ENCODE results near the gene APC. TPM values are rescaled to one million over a fixed set of nuclear protein-coding genes. Genes with fewer than 3 reads are reported as not detected.

Gene APC
- total and polyA plus RNA-seq, 3 donors from 2014 or later = 7.1 to 58.8 (median 39.4) TPM

GRCh38 chr5:112784726-112785125 lies 47.0 kb downstream of the APC start:
- no peak overlapping the region for H3K27ac ChIP-seq
- H3K4me1 ChIP-seq = no peaks in the 10 kb centered on the region
- H3K36me3 ChIP-seq (ENCODE audit: low read depth, missing control alignments) = no peaks in the 10 kb centered on the region
- H3K27me3 ChIP-seq = no peaks in the 10 kb centered on the region
- TF ChIP-seq CTCF (IDR thresholded peaks at IDR 0.05) (no peak), POLR2A (IDR thresholded peaks at IDR 0.05) (no peak)
- no peaks in the 10 kb centered on the region for H3K9me3 ChIP-seq
- DNase-seq = no peak
- intact Hi-C loops (cut with DNase I; ENCODE audit: low total_unique reads) = no loop called here
- WGBS, 2 donors = 88 to 98% methylated on average over 2 of the region's 2 CpGs
- no peak overlapping the region for H3K4me3 ChIP-seq

GRCh38 chr5:112787261-112787660 lies 49.6 kb downstream of the APC start:
- Histone ChIP-seq H3K4me1 (no peaks in the 10 kb centered on the region), H3K36me3 (ENCODE audit: low read depth, missing control alignments) (no peaks in the 10 kb centered on the region), H3K27me3 (no peaks in the 10 kb centered on the region), H3K27ac (no peak overlapping the region), H3K4me3 (no peak overlapping the region), H3K9me3 (no peaks in the 10 kb centered on the region)
- WGBS, 2 donors = 75 to 93% methylated on average over 1 of the region's 1 CpG
- intact Hi-C loops (cut with DNase I; ENCODE audit: low total_unique reads) = no loop called here
- TF ChIP-seq CTCF (IDR thresholded peaks at IDR 0.05) (no peak), POLR2A (IDR thresholded peaks at IDR 0.05) (no peak)
- DNase-seq = no peak

- no peak for TF ChIP-seq POLR2A (IDR thresholded peaks at IDR 0.05)
- no peak for DNase-seq
- Histone ChIP-seq H3K27me3 (no peaks in the 10 kb centered on the region), H3K4me1 (no peaks in the 10 kb centered on the region), H3K4me3 (no peak overlapping the region), H3K9me3 (no peaks in the 10 kb centered on the region), H3K27ac (no peak overlapping the region), H3K36me3 (ENCODE audit: low read depth, missing control alignments) (no peaks in the 10 kb centered on the region)
- intact Hi-C loops (cut with DNase I; ENCODE audit: low total_unique reads) = no loop called here
- WGBS, 2 donors = 88 to 92% methylated on average over 3 of the region's 3 CpGs
These were observed 50.2 kb downstream of the APC start for GRCh38 chr5:112787896-112788295.

GRCh38 chr5:112793201-112793600 lies 55.5 kb downstream of the APC start:
- no peaks in the 10 kb centered on the region for H3K9me3 ChIP-seq
- DNase-seq = no peak
- no peaks in the 10 kb centered on the region for H3K4me1 ChIP-seq
- no peak for TF ChIP-seq CTCF (IDR thresholded peaks at IDR 0.05)
- 90% methylated on average over 2 of the region's 2 CpGs for WGBS, 2 donors
- no peak overlapping the region for H3K4me3 ChIP-seq
- H3K36me3 ChIP-seq (ENCODE audit: low read depth, missing control alignments) = no peaks in the 10 kb centered on the region
- no peaks in the 10 kb centered on the region for H3K27me3 ChIP-seq
- intact Hi-C loops (cut with DNase I; ENCODE audit: low total_unique reads) = no loop called here
- H3K27ac ChIP-seq = no peak overlapping the region

GRCh38 chr5:112794410-112794809 lies 56.7 kb downstream of the APC start:
- Histone ChIP-seq H3K4me1 (no peaks in the 10 kb centered on the region), H3K4me3 (no peak overlapping the region), H3K27ac (no peak overlapping the region), H3K9me3 (no peaks in the 10 kb centered on the region), H3K27me3 (no peaks in the 10 kb centered on the region), H3K36me3 (ENCODE audit: low read depth, missing control alignments) (no peaks in the 10 kb centered on the region)
- DNase-seq = no peak
- intact Hi-C loops (cut with DNase I; ENCODE audit: low total_unique reads) = no loop called here
- TF ChIP-seq CTCF (IDR thresholded peaks at IDR 0.05) (no peak), POLR2A (IDR thresholded peaks at IDR 0.05) (no peak)
- WGBS, 2 donors = 84 to 98% methylated on average over 4 of the region's 4 CpGs

Measured in testis (tissue), 3 donors.